NCI-H226 (cell line): ENCODE data around the gene UBE2J1.

Source experiments
- DNase-seq: peaks from one replicate; pipeline ENCODE4 v3.0.0-alpha.2; 2015

The UBE2J1 gene

GRCh38 chr6:89286516-89286915 lies 66.0 kb downstream of the UBE2J1 start:
- no peak for DNase-seq

- no peak for DNase-seq
Measured at GRCh38 chr6:89284963-89285735, 67.4 kb downstream of the UBE2J1 start.

- DNase-seq, result no peak
Measured at GRCh38 chr6:89284081-89284480, 68.4 kb downstream of the UBE2J1 start.

GRCh38 chr6:89282749-89283148 lies 69.8 kb downstream of the UBE2J1 start:
- no peak for DNase-seq

GRCh38 chr6:89281779-89282246 lies 70.7 kb downstream of the UBE2J1 start:
- no peak for DNase-seq

- no peak for DNase-seq
Measured at GRCh38 chr6:89278956-89279355, 73.6 kb downstream of the UBE2J1 start.
